ENCODE results near the gene RNPS1.

DNA sequence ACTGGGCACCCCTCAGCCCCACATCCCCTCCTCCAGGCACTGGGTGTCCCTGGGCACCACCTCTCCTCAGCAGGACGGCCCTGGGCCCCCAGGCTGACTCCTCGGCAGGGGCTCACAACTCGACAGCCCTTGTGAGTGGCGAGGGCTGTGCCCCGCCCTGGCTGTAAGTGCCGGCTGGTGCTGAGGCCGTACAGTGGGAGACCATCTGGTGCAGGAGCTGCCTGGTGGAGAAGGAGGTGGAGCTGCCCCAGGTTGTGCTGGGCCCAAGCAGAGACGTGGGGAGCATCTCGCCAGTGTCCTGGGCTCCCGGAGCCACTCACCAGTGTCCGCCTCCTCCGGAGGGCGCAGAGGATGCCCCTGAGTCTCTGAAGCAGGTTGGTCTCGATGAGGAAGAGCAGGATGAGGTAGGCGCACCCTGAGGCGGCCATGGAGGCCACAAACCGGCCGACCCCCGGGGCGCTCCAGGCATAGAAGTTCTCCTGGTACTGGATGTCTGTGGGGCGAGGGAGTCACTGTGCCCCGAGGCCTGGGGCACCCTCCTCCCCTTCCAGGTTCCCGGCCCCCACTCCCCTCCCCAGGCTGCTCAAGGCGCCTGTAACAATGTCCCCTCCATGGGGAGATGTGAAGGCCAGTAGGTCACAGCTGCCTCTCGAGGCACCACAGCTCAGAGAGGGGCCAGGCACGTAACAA lies 15.1 kb upstream of the RNPS1 start:
- TF ChIP-seq POLR2A (IDR thresholded peaks at IDR 0.05), result no peak
- TF ChIP-seq, protein P1, sequence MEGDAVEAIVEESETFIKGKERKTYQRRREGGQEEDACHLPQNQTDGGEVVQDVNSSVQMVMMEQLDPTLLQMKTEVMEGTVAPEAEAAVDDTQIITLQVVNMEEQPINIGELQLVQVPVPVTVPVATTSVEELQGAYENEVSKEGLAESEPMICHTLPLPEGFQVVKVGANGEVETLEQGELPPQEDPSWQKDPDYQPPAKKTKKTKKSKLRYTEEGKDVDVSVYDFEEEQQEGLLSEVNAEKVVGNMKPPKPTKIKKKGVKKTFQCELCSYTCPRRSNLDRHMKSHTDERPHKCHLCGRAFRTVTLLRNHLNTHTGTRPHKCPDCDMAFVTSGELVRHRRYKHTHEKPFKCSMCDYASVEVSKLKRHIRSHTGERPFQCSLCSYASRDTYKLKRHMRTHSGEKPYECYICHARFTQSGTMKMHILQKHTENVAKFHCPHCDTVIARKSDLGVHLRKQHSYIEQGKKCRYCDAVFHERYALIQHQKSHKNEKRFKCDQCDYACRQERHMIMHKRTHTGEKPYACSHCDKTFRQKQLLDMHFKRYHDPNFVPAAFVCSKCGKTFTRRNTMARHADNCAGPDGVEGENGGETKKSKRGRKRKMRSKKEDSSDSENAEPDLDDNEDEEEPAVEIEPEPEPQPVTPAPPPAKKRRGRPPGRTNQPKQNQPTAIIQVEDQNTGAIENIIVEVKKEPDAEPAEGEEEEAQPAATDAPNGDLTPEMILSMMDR (IDR thresholded peaks at IDR 0.05), result no peak
